HEK293T (cell line): Measurements from ENCODE around the gene TP63.

Experiments used
- CTCF ChIA-PET: fragments of 350-600 bp; formaldehyde crosslinking; extraction: SDS; loops from one replicate; lab custom pipeline; 2021; ENCODE audit warnings: antibody characterized with exemption, inconsistent platforms; lab: Yijun Ruan, JAX
- POLR2A ChIA-PET: fragments of 350-600 bp; formaldehyde crosslinking; extraction: SDS; loops from one replicate; lab custom pipeline; 2020; ENCODE audit warnings: antibody characterized with exemption, inconsistent platforms; lab: Yijun Ruan, JAX
- DNase-seq: peaks from one replicate; pipeline ENCODE4 v3.0.0; 2012; ENCODE audit warnings: mixed read lengths; ENCODE audit errors: extremely low spot score
- ARNT ChIP-seq: fragments of 450-650 bp; IDR thresholded peaks from 2 replicates; pipeline ENCODE4 v1.6.1; 2017; ENCODE audit warnings: mild to moderate bottlenecking
- BHLHE40 ChIP-seq: fragments of 450-650 bp; IDR thresholded peaks from 2 replicates; pipeline ENCODE4 v1.6.1; 2016; ENCODE audit warnings: mild to moderate bottlenecking, moderate library complexity, borderline replicate concordance
- CTBP1 ChIP-seq: fragments of 450-650 bp; IDR thresholded peaks from 2 replicates; pipeline ENCODE4 v1.6.1; 2016; ENCODE audit warnings: borderline replicate concordance
- ELF4 ChIP-seq: fragments of 450-650 bp; IDR thresholded peaks from 2 replicates; pipeline ENCODE4 v1.6.1; 2017; ENCODE audit warnings: antibody characterized with exemption
- FOXA1 ChIP-seq: fragments of 450-650 bp; IDR thresholded peaks from 2 replicates; pipeline ENCODE4 v1.6.1; 2016; ENCODE audit warnings: mild to moderate bottlenecking
- FOXK2 ChIP-seq: fragments of 450-650 bp; IDR thresholded peaks from 2 replicates; pipeline ENCODE4 v1.6.1; 2016; ENCODE audit warnings: mild to moderate bottlenecking
- FOXM1 ChIP-seq: fragments of 450-650 bp; IDR thresholded peaks from 2 replicates; pipeline ENCODE4 v1.6.1; 2017; ENCODE audit warnings: mild to moderate bottlenecking, borderline replicate concordance
- HDGF ChIP-seq: fragments of 450-650 bp; IDR thresholded peaks from 2 replicates; pipeline ENCODE4 v1.6.1; 2017; ENCODE audit warnings: antibody characterized with exemption, borderline replicate concordance
- L3MBTL2 ChIP-seq: fragments of 450-650 bp; conservative IDR thresholded peaks from 2 replicates; pipeline ENCODE4 v1.6.1; 2016; ENCODE audit warnings: mild to moderate bottlenecking
- LEF1 ChIP-seq: fragments of 450-650 bp; IDR thresholded peaks from 2 replicates; pipeline ENCODE4 v1.6.1; 2017; ENCODE audit warnings: mild to moderate bottlenecking, borderline replicate concordance
- NFRKB ChIP-seq: fragments of 450-650 bp; IDR thresholded peaks from 2 replicates; pipeline ENCODE4 v1.6.1; 2016; ENCODE audit warnings: mild to moderate bottlenecking, moderate library complexity
- SP1 ChIP-seq: fragments of 450-650 bp; IDR thresholded peaks from 2 replicates; pipeline ENCODE4 v1.6.1; 2017
- SUZ12 ChIP-seq: fragments of 450-650 bp; IDR thresholded peaks from 2 replicates; pipeline ENCODE4 v1.6.1; 2016; ENCODE audit warnings: mild to moderate bottlenecking
- TARDBP ChIP-seq: fragments of 450-650 bp; IDR thresholded peaks from 2 replicates; pipeline ENCODE4 v1.6.1; 2016
- ZNF384 ChIP-seq: fragments of 450-650 bp; IDR thresholded peaks from 2 replicates; pipeline ENCODE4 v1.6.1; 2016
- TF ChIP-seq, protein P1 (sequence below): fragments of 450-650 bp; IDR thresholded peaks from 2 replicates; pipeline ENCODE4 v1.6.1; 2016

TP63 gene

DNA sequence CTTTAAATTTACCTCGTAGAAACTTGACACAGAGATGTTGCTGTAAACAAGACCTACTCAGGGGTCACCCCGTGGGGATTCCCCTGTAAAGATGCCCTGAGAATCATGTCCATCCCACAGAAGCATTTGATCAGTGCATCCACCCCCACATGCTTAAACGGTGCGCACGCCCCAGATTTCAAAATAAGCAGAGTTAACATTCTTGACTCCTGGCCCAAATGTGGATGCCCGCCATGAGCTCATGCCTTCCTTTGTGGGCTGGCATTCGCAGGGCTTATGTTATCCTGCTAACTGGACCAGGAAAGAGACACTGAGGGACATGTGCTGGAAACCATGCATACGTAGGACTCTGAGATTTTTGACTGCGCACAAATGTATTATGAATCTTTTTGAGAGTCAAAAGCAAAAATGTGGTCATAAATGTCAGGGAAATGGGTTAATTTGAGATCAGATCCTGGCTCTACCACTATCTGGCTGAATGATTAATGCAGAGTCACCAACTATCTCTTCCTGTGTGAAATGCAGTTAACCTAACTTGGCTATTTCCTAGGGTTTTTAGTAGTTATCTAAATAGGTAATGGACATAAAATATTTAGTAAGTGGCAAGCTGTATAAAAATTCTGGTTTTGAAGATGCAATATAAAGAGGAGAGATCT lies 9.1 kb upstream of the TP63 start:
- ChIA-PET POLR2A (no interaction called here), CTCF (no interaction called here)
- DNase-seq = no peak
- TF ChIP-seq ARNT (no peak), NFRKB (no peak), FOXM1 (no peak), TARDBP (no peak), SUZ12 (no peak), ELF4 (no peak), FOXA1 (no peak), LEF1 (no peak), CTBP1 (no peak), SP1 (no peak), BHLHE40 (no peak), FOXK2 (no peak), HDGF (no peak)
- TF ChIP-seq, protein P1, sequence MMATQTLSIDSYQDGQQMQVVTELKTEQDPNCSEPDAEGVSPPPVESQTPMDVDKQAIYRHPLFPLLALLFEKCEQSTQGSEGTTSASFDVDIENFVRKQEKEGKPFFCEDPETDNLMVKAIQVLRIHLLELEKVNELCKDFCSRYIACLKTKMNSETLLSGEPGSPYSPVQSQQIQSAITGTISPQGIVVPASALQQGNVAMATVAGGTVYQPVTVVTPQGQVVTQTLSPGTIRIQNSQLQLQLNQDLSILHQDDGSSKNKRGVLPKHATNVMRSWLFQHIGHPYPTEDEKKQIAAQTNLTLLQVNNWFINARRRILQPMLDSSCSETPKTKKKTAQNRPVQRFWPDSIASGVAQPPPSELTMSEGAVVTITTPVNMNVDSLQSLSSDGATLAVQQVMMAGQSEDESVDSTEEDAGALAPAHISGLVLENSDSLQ = no peak

GRCh38 chr3:189622629-189623028 lies 8.6 kb upstream of the TP63 start:
- CTCF ChIA-PET = no interaction called here
- TF ChIP-seq FOXA1 (no peak), TARDBP (no peak)

GRCh38 chr3:189624130-189624529 lies 7.1 kb upstream of the TP63 start:
- ChIA-PET CTCF (no interaction called here), POLR2A (no interaction called here)
- no peak for TF ChIP-seq SUZ12
- no peak for TF ChIP-seq NFRKB
- TF ChIP-seq ZNF384 = no peak
- TF ChIP-seq FOXM1 = no peak
- TF ChIP-seq, protein P1 = no peak
- TF ChIP-seq HDGF = no peak
- TF ChIP-seq LEF1 = no peak
- TF ChIP-seq FOXA1 = no peak
- no peak for DNase-seq

More at GRCh38 chr3:189622629-189623028, 8.6 kb upstream of the TP63 start:
- POLR2A ChIA-PET = no interaction called here
- no peak for DNase-seq

- POLR2A ChIA-PET = no interaction called here
- CTCF ChIA-PET = no interaction called here
- TF ChIP-seq HDGF (no peak), FOXM1 (no peak), ARNT (no peak), ELF4 (no peak), SUZ12 (no peak), TARDBP (no peak), LEF1 (no peak), NFRKB (no peak), L3MBTL2 (no peak)
- no peak for DNase-seq
These were observed 6.1 kb upstream of the TP63 start for GRCh38 chr3:189625071-189625470.

- TF ChIP-seq BHLHE40 = no peak
- TF ChIP-seq FOXM1 = no peak
- TF ChIP-seq ZNF384 = no peak
- TF ChIP-seq CTBP1 = no peak
- TF ChIP-seq SP1 = no peak
- no peak for TF ChIP-seq HDGF
- TF ChIP-seq FOXA1 = no peak
- TF ChIP-seq LEF1 = no peak
- no peak for TF ChIP-seq NFRKB
- no peak for TF ChIP-seq FOXK2
- TF ChIP-seq, protein P1 = no peak
- CTCF ChIA-PET = no interaction called here
- no peak for DNase-seq
- POLR2A ChIA-PET = no interaction called here
These were observed 5.6 kb upstream of the TP63 start for GRCh38 chr3:189625572-189625971.

- ChIA-PET POLR2A (no interaction called here), CTCF (no interaction called here)
- DNase-seq = no peak
- TF ChIP-seq BHLHE40 (no peak), CTBP1 (no peak), SP1 (no peak), FOXM1 (no peak), ARNT (no peak), SUZ12 (no peak), L3MBTL2 (no peak), ZNF384 (no peak), FOXK2 (no peak), HDGF (no peak), TARDBP (no peak), FOXA1 (no peak), NFRKB (no peak)
These were observed 4.9 kb upstream of the TP63 start for GRCh38 chr3:189626286-189626685.

DNA sequence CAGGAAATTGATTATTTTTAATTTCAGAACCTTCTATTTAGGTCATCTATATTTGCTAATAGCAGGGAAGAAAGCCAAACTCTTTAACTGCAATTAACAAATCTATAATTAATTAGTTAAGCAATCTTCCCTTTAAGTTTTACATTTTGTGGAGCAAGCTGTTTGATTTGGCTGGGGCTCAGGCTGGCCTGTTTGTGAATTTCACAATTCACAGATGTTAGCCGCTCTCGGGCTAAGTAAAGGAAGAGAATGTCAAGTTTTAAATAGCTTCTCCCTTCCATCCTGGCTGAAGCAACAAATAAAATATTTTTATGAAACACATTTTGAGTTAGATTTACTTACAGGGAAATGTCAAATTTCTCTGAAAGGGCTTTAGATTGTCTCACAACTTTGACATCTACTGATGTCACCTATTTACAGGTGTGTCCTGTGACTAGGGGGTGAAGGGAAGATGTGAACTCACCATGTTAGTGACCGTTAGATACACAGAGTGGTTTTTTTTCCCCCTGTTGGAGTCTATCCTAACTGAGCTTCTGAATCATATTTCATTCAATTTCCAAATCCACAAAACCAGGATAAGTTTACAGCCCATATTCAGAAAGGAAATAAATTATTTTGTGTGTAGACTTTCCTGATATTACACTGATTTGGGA lies 1.3 kb upstream of the TP63 start:
- no peak for DNase-seq
- POLR2A ChIA-PET = interaction anchor here (0.6 kb wide), 1 partner anchor 428 kb away, joined by 3 read pairs; no protein-coding TSS in a partner anchor
- CTCF ChIA-PET = no interaction called here
- TF ChIP-seq FOXM1 = no peak
- TF ChIP-seq TARDBP = no peak
- no peak for TF ChIP-seq ZNF384
- TF ChIP-seq ARNT = no peak
- TF ChIP-seq L3MBTL2 = no peak
- TF ChIP-seq NFRKB = no peak
- TF ChIP-seq BHLHE40 = no peak
- no peak for TF ChIP-seq SP1
- no peak for TF ChIP-seq FOXA1
- TF ChIP-seq SUZ12 = no peak
- no peak for TF ChIP-seq LEF1
